ENCODE measurements around the gene GPC6.

The GPC6 gene

GRCh38 chr13:93861818-93862217, 635.2 kb downstream of the GPC6 start:
- TF ChIP-seq, protein P1, sequence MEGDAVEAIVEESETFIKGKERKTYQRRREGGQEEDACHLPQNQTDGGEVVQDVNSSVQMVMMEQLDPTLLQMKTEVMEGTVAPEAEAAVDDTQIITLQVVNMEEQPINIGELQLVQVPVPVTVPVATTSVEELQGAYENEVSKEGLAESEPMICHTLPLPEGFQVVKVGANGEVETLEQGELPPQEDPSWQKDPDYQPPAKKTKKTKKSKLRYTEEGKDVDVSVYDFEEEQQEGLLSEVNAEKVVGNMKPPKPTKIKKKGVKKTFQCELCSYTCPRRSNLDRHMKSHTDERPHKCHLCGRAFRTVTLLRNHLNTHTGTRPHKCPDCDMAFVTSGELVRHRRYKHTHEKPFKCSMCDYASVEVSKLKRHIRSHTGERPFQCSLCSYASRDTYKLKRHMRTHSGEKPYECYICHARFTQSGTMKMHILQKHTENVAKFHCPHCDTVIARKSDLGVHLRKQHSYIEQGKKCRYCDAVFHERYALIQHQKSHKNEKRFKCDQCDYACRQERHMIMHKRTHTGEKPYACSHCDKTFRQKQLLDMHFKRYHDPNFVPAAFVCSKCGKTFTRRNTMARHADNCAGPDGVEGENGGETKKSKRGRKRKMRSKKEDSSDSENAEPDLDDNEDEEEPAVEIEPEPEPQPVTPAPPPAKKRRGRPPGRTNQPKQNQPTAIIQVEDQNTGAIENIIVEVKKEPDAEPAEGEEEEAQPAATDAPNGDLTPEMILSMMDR (IDR thresholded peaks at IDR 0.05; ENCODE audit: unreplicated experiment in 3 of 3): no peak
- no peaks in the 10 kb centered on the region for H3K9me3 Mint-ChIP-seq
- H3K4me1 Mint-ChIP-seq: peaks cover 4% of the 10 kb centered on the region
- peak overlapping the region in 2 of 3 experiments; percentile 17 to 22 for H3K27ac Mint-ChIP-seq
- no peak overlapping the region for H3K4me3 Mint-ChIP-seq
- H3K36me3 Mint-ChIP-seq (ENCODE audit: low read depth): no peaks in the 10 kb centered on the region
- no peaks in the 10 kb centered on the region for H3K27me3 Mint-ChIP-seq (ENCODE audit: low read depth)

DNA sequence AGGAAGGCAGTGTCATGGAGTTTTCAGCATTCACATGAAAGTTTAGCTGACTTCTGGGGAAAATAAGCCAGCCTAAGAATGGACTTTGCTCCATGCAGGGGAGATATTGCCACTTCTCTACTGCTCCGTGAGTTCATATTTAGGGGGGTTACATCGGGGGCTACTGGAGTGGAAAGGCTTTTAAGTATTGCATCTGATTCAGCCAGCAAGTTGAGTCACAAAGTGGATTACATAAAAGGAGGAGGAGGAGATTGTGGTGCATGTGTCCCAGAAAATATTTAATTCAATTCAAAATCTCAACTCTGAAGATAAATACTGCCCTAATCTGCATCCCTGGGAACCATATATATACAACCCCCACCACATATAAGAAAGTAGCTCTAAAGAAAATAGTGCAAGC, 635.7 kb downstream of the GPC6 start:
- no peaks in the 10 kb centered on the region for H3K9me3 Mint-ChIP-seq
- TF ChIP-seq, protein P1 (IDR thresholded peaks at IDR 0.05; ENCODE audit: unreplicated experiment in 3 of 3): no peak
- peaks cover 4% of the 10 kb centered on the region for H3K4me1 Mint-ChIP-seq
- H3K4me3 Mint-ChIP-seq: no peak overlapping the region
- no peaks in the 10 kb centered on the region for H3K36me3 Mint-ChIP-seq (ENCODE audit: low read depth)
- no peaks in the 10 kb centered on the region for H3K27me3 Mint-ChIP-seq (ENCODE audit: low read depth)
- peak overlapping the region in 2 of 3 experiments; percentile 17 to 22 for H3K27ac Mint-ChIP-seq

GRCh38 chr13:93865235-93865634, 638.6 kb downstream of the GPC6 start:
- no peaks in the 10 kb centered on the region for H3K9me3 Mint-ChIP-seq
- TF ChIP-seq, protein P1 (IDR thresholded peaks at IDR 0.05; ENCODE audit: unreplicated experiment in 3 of 3): no peak
- no peak overlapping the region for H3K27ac Mint-ChIP-seq
- H3K27me3 Mint-ChIP-seq (ENCODE audit: low read depth): no peaks in the 10 kb centered on the region
- H3K36me3 Mint-ChIP-seq (ENCODE audit: low read depth): peaks cover 9% of the 10 kb centered on the region
- no peak overlapping the region for H3K4me3 Mint-ChIP-seq
- peaks cover 4% of the 10 kb centered on the region for H3K4me1 Mint-ChIP-seq

DNA sequence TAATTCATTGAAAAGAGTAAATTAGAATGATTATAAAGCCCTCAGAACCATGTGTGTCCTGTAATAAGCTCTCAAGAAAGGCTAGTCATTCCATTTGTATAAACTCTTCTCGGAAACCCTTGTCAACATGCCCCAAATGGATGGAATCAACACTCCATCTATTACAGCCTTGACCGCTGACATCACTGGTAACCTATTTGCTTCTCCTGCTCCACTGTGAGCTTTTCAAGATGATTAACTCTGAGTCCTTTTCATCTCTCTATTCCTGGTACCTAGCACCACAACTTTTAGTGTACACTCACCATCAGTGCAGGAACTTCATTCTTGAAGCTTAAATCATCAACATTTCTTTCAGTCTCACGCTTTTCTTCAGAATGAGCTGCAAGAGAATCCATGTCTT, 640.9 kb downstream of the GPC6 start:
- H3K9me3 Mint-ChIP-seq: no peaks in the 10 kb centered on the region
- TF ChIP-seq, protein P1 (IDR thresholded peaks at IDR 0.05; ENCODE audit: unreplicated experiment in 3 of 3): no peak
- no peak overlapping the region for H3K27ac Mint-ChIP-seq
- H3K4me1 Mint-ChIP-seq: peaks cover 5% of the 10 kb centered on the region
- H3K36me3 Mint-ChIP-seq (ENCODE audit: low read depth): peaks cover 9% of the 10 kb centered on the region
- H3K27me3 Mint-ChIP-seq (ENCODE audit: low read depth): no peaks in the 10 kb centered on the region
- H3K4me3 Mint-ChIP-seq: no peak overlapping the region

- Mint-ChIP-seq H3K27me3 (ENCODE audit: low read depth) (no peaks in the 10 kb centered on the region), H3K4me3 (no peak overlapping the region), H3K9me3 (no peaks in the 10 kb centered on the region), H3K27ac (no peak overlapping the region), H3K36me3 (ENCODE audit: low read depth) (peaks cover 10% of the 10 kb centered on the region), H3K4me1 (peaks cover 5% of the 10 kb centered on the region)
- TF ChIP-seq, protein P1 (IDR thresholded peaks at IDR 0.05; ENCODE audit: unreplicated experiment in 3 of 3): no peak
Observed at GRCh38 chr13:93872376-93872775, 645.8 kb downstream of the GPC6 start.

DNA sequence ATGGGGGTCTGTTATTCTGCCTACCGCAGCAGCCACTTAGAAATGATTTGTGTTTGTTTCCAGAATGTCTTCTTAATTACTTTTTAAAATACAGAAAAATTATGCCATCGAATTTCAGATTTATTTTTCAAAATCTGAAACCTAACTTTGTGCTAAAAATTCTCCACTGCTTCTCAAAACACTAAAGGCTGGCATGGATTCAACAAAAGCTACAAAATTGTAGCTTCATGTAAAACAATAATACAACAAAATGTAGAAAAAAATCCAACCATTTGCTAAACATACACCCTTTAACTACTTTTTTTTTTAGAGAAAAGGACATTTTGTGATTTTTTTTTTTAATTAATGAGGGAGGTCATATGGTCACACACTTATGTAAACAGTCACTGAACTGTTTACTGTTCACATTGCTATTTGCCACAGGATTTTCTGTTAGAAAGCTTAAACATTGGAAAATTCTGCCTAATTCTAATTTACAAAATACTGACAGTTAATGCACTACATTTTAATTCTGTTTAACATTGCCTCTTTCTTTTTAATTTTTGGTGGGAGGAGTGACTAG, 646.3 kb downstream of the GPC6 start:
- Mint-ChIP-seq H3K4me3 (no peak overlapping the region), H3K27me3 (ENCODE audit: low read depth) (no peaks in the 10 kb centered on the region), H3K4me1 (peaks cover 5% of the 10 kb centered on the region), H3K36me3 (ENCODE audit: low read depth) (peaks cover 14% of the 10 kb centered on the region), H3K9me3 (peaks cover 5% of the 10 kb centered on the region), H3K27ac (no peak overlapping the region)
- TF ChIP-seq, protein P1 (IDR thresholded peaks at IDR 0.05; ENCODE audit: unreplicated experiment in 3 of 3): no peak
